ENCODE results near the gene RPS6KA2. TPM values are rescaled to one million over a fixed set of nuclear protein-coding genes. Genes with fewer than 3 reads are reported as not detected.

RPS6KA2 gene
- total and polyA plus RNA-seq, 8 donors = 7.9 to 95.4 (median 22.9) TPM

DNA sequence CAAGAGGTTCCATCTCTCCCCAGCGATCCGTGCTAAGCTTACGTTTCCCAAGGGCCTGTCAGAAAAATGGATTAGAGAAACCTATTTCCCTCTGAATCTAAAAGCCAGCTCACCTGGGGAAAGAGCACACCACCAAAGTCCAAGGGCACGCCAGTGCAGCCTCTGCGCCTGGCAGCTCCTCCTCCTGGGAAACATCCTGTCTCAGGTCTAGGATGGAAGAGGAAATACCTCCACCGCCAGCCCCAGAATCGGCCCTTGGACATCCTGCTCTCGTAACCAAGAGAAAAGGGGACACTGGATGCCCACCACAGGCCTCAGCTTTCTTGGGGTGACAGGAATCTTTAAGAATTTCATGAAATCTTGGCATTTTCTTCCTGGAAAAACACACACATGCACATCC is 59.2 kb downstream of the RPS6KA2 start:
- no peak overlapping the region for H3K4me3 ChIP-seq
- no peaks in the 10 kb centered on the region for H3K36me3 ChIP-seq
- ATAC-seq (no peak), DNase-seq (no peak), FAIRE-seq (no peak)
- no peaks in the 10 kb centered on the region for H3K4me1 ChIP-seq
- TF ChIP-seq, protein P1, sequence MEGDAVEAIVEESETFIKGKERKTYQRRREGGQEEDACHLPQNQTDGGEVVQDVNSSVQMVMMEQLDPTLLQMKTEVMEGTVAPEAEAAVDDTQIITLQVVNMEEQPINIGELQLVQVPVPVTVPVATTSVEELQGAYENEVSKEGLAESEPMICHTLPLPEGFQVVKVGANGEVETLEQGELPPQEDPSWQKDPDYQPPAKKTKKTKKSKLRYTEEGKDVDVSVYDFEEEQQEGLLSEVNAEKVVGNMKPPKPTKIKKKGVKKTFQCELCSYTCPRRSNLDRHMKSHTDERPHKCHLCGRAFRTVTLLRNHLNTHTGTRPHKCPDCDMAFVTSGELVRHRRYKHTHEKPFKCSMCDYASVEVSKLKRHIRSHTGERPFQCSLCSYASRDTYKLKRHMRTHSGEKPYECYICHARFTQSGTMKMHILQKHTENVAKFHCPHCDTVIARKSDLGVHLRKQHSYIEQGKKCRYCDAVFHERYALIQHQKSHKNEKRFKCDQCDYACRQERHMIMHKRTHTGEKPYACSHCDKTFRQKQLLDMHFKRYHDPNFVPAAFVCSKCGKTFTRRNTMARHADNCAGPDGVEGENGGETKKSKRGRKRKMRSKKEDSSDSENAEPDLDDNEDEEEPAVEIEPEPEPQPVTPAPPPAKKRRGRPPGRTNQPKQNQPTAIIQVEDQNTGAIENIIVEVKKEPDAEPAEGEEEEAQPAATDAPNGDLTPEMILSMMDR (IDR thresholded peaks at IDR 0.05) = no peak
- intact Hi-C loops (cut with DNase I) = no loop called here
- WGBS, 2 donors = 88 to 92% methylated on average over 8 of the region's 8 CpGs
- H3K27ac ChIP-seq = no peak overlapping the region
- H3K9me3 ChIP-seq = no peaks in the 10 kb centered on the region
- H3K27me3 ChIP-seq = no peaks in the 10 kb centered on the region

DNA sequence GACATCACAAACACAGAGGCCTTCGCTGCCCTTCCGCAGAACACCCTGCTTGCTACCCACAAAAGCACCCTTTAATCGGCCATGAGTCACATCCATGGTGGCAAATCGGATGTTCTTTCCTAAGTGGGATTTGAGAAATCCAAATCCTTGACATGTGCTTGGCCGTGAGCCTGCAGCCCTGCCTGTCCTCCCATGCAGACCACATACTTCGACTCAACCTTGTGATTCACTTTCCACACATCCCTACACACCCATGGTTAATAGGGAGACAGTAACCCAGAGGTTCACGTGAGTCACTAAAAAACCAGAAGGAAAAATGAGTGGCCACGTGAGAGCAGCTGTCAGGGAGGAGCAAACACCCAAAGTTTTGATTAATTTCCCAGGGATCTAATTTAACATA is 59.9 kb downstream of the RPS6KA2 start:
- ATAC-seq = no peak
- Histone ChIP-seq H3K4me3 (no peak overlapping the region), H3K27ac (no peak overlapping the region), H3K27me3 (no peaks in the 10 kb centered on the region), H3K36me3 (no peaks in the 10 kb centered on the region), H3K9me3 (no peaks in the 10 kb centered on the region), H3K4me1 (no peaks in the 10 kb centered on the region)
- intact Hi-C loops (cut with DNase I) = no loop called here
- DNase-seq = no peak
- TF ChIP-seq, protein P1 (IDR thresholded peaks at IDR 0.05) = no peak
- no peak for FAIRE-seq
- 85 to 88% methylated on average over 8 of the region's 8 CpGs for WGBS, 2 donors

DNA sequence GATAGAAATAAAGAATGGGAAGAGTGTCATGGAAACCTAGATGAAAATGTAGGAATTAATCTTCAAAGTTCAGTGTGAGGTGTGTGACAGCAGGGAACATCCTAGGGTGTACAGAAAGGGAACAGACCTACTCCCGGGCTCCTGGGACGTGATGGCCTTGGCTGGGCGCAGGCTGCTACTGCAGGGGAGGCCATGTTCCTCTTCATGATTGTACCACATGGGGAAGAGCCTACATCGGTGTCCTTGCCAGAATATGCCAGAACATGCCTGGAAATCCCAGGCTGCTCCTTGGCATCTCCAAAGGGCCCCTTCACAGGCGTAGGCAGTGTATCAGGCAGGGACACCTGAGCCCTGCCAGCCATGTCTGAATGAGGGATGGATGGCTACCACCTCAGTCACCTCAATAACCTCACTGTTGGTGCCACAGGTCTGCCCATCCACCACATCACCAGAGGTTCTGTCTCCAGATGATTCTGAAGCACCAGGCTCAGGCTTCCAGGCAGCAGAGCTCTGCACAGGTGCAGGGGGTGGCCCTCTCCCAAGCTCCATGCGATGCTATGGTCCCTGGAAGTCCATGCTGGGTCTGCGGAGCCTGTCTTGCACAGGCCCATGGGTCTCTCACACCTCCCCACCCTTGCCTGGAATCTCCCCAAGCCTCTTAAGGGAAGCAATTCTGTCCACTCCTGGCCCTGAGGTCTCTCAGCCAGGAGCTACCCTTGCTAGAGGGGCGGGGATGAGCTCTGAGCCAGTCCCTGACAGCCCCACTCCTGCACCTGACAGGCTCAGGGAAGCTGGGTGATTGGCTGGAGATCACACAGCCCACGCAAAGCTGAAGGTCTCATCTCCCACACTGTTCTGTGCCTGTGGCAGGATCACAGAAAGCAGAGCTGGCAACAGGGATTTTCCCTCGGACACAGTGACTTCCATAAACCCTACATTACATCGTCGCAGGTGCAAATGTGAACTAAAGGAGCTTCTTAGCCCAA is 60.7 kb downstream of the RPS6KA2 start:
- ATAC-seq = no peak
- Histone ChIP-seq H3K27ac (no peak overlapping the region), H3K4me3 (no peak overlapping the region), H3K9me3 (no peaks in the 10 kb centered on the region), H3K27me3 (no peaks in the 10 kb centered on the region), H3K36me3 (no peaks in the 10 kb centered on the region), H3K4me1 (no peaks in the 10 kb centered on the region)
- no peak for DNase-seq
- 91 to 98% methylated on average over 12 of the region's 12 CpGs for WGBS, 2 donors
- intact Hi-C loops (cut with DNase I) = no loop called here
- TF ChIP-seq, protein P1 (IDR thresholded peaks at IDR 0.05) = no peak
- FAIRE-seq = no peak

DNA sequence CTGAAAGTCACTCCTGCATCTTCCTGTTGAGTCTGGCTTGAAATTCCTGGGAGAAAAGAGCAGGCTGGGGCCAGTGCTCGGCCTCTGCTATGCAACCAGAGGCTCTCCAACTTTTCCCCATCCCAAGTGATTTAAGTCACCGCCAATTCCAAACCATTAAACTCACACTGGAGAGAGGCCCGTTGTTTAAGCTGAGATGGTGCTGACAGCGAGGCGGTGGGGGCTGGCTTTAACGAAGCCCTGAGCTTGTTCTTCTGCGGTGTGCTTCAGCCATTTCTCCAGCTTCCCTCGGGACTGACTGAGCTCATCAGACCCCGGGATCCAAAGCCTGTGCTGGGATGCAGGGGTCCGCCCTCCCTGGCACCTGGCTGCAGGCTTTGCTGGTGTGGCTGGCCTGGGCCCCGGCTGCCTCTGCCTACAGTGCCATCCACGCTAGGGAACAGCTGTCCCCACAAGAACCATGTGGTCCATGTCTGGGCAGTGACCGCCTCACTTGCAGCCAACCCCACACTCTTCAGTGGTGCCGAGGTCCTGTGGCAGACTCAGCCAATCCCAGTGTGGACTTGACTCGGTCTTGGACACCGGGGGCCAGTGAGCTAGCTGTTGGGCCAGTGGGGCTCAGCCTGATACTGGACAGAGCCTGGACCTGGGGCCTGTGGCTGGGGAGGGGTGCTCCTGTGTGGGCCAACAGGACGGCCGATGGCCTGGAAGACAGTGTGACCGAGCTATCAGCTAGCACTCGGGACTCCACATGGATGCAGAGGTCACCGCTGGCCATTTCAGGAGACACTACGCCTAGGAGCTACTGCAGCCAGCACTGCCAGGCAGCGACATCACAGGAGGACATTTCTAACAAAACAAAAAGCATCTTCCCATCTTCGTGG is 61.7 kb downstream of the RPS6KA2 start:
- Histone ChIP-seq H3K27ac (no peak overlapping the region), H3K9me3 (no peaks in the 10 kb centered on the region), H3K36me3 (no peaks in the 10 kb centered on the region), H3K27me3 (no peaks in the 10 kb centered on the region), H3K4me3 (no peak overlapping the region), H3K4me1 (no peaks in the 10 kb centered on the region)
- 89 to 93% methylated on average over 24 of the region's 24 CpGs for WGBS, 2 donors
- FAIRE-seq = no peak
- TF ChIP-seq, protein P1 (IDR thresholded peaks at IDR 0.05) = no peak
- no peak for ATAC-seq
- DNase-seq = no peak
- intact Hi-C loops (cut with DNase I) = no loop called here
